Frontal cortex (tissue), 4 donors: ENCODE results near the gene BOD1L1. TPM values are rescaled to one million over a fixed set of nuclear protein-coding genes. Genes with fewer than 3 reads are reported as not detected.

ENCODE experiments used
- DNase-seq, 2 donors: peaks; one replicate each; pipeline ENCODE4 v3.0.0; 2012; ENCODE audit warnings: low spot score in 2 of 2
- FAIRE-seq: peaks from 2 replicates; lab custom pipeline; 2012; peaks lifted over from hg19 to GRCh38; lab: Jason Lieb, UNC
- total RNA-seq: library from RNA; depleted of rRNA; stranded (reverse); fragments of >200 nt; gene quantifications from one replicate; pipeline ENCODE4 v1.2.3, GENCODE V29; 2014
- donor health status: control.
- donor health status: control.
- donor health status: control.

Gene BOD1L1
- total RNA-seq, 1 donor from 2014 or later: 45.2 TPM

GRCh38 chr4:13626492-13627177 lies 890 bp downstream of the BOD1L1 start:
- DNase-seq (no peak), FAIRE-seq (no peak)

GRCh38 chr4:13618212-13618806 lies 9.2 kb downstream of the BOD1L1 start:
- FAIRE-seq (no peak), DNase-seq (no peak)

DNA sequence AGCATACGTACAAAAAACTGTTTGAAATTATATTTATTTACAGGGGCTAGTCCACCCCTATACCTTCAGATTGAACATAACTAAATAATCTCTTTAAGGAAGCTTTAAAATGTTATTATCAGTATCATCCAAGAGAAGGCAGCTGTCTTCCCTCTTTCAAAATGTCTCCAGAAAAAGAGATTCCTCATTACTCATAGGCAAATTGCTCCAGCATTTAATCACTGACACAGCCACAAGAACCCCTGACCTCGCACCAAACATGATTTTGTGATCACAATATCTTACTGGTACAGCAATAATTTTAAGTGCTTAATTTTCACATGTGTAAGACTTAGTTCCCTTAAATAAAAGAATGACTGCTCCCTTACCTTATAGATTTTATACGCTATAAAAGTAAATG lies 9.7 kb downstream of the BOD1L1 start:
- DNase-seq (no peak), FAIRE-seq (no peak)

- FAIRE-seq (no peak), DNase-seq (no peak)
Observed at GRCh38 chr4:13616597-13616996, 10.9 kb downstream of the BOD1L1 start.

GRCh38 chr4:13615161-13615560 lies 12.4 kb downstream of the BOD1L1 start:
- DNase-seq: no peak
- FAIRE-seq: no peak

DNA sequence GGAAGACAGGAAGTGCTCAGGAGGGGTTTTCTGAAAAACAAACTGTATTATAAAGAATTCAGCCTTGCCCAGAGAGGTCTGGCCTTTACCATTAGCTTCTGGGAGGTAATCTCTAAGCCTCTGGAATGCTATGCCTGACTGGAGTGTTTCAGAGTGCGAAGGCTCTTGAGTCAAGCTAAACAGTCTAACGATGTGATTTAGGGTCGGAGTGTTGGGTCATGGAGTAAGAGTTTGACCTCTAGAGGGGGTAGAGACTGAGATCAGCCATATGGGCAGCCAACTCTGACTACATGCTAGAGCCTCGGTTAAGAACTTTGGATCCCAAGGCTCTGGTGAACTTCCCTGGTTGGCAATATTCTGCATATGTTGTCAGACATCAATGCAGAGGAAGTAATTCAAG lies 15.0 kb downstream of the BOD1L1 start:
- no peak for FAIRE-seq
- no peak for DNase-seq

GRCh38 chr4:13611283-13611842 lies 16.2 kb downstream of the BOD1L1 start:
- no peak for DNase-seq
- no peak for FAIRE-seq

DNA sequence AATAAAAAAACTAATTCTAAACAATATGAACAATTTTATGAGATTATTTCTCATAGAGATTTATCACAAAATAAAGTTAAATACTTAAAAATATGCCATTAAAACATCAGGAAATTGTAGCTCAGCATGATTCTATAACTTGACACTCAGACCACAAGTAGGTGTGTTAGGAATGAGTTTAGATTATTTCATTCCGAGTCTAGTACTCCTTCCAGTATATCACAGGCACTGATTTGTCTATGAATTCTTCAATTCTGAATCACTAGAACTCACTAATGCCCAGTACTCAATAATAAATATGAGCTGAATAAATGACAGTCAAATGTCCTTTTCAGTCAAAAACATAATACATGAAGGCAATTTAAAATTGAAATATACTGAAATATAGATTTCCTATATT lies 22.2 kb downstream of the BOD1L1 start:
- FAIRE-seq (no peak), DNase-seq (no peak)

GRCh38 chr4:13601848-13602247 lies 25.7 kb downstream of the BOD1L1 start:
- FAIRE-seq: no peak
- DNase-seq: no peak

GRCh38 chr4:13601048-13601447 lies 26.5 kb downstream of the BOD1L1 start:
- FAIRE-seq (no peak), DNase-seq (no peak)

DNA sequence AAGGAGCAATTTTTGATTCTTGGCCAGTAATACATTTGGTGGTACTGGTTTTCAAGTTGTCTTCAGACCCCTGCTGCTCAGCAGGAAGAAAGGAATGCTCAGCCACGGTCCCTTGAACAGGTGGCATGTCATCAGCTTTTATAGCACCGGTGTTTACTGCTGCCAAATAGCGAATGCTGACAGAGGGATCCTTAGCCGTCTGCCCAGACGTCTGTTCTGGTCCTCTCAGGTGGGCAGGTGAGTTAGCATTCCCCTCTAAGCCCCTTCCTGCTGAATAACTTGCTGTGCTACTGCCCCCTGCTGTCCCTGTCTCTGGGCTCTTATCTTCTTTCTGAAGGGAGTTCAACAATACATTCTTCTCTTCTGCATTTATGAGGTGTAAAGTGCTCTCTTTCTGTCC lies 28.4 kb downstream of the BOD1L1 start:
- FAIRE-seq (no peak), DNase-seq (no peak)

DNA sequence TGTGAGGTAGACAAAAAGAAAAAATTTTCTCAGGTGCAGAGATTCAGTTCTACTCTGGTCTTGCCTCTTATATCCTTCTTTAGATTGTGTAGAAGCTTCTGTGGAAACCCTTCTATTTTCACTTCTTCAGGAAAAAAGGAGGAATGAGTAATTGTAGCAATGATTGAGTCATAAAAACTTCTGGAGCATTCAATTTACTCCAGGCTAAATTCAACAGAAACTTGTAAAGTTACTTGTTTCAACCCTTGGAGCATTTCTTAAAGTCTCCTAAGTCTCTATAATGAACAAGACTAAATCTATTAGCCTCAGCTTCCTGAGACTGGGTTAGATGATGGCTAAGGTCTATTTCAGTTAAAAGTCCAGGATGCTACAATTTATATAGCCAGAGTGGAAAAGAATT lies 29.9 kb downstream of the BOD1L1 start:
- FAIRE-seq: no peak
- no peak for DNase-seq

- DNase-seq (no peak), FAIRE-seq (no peak)
Observed at GRCh38 chr4:13597141-13597540, 30.4 kb downstream of the BOD1L1 start.

- no peak for FAIRE-seq
- DNase-seq: no peak
Observed at GRCh38 chr4:13592220-13592619, 35.3 kb downstream of the BOD1L1 start.

DNA sequence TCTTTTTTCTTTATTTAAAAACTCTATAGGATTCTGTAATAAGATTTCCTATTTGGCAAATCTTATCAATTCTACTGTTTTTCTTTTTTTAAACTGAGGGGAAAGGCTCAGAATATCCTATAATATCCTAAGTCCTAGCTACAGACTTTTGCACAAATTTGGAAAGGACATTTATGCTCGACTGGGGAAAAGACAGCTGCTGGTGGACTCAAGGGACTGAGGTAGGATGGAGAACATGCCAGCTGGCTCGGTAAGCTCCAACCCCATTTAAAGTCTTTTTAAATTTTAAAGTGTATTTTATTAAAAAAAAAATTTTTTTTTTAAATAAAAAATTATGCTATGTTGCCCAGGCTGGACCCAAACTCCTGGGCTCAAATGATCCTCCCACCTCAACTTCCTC lies 36.8 kb downstream of the BOD1L1 start:
- no peak for FAIRE-seq

GRCh38 chr4:13588954-13589353 lies 38.6 kb downstream of the BOD1L1 start:
- FAIRE-seq (no peak), DNase-seq (no peak)

More for the DNA sequence above, 36.8 kb downstream of the BOD1L1 start:
- no peak for DNase-seq

DNA sequence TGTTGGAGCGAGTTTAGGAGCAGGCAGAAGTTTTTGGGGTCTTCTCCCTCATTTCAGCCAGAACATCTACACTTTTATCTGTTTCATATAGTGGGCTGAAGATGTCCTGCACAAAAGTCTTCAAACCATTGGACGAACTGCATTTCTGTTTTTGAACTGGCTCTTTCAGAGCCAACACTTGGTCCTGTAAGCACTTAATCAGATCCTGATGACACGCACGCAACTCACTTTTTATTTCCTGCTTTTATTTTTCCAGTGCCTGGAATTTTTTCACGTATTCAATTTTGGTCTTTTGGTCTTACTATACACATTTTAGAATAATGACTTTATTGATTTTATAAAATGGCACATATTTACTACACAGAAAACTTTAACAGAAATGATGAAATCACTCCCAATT lies 43.0 kb downstream of the BOD1L1 start:
- DNase-seq: no peak
- no peak for FAIRE-seq

- no peak for DNase-seq
- no peak for FAIRE-seq
Observed at GRCh38 chr4:13580036-13580435, 47.5 kb downstream of the BOD1L1 start.

DNA sequence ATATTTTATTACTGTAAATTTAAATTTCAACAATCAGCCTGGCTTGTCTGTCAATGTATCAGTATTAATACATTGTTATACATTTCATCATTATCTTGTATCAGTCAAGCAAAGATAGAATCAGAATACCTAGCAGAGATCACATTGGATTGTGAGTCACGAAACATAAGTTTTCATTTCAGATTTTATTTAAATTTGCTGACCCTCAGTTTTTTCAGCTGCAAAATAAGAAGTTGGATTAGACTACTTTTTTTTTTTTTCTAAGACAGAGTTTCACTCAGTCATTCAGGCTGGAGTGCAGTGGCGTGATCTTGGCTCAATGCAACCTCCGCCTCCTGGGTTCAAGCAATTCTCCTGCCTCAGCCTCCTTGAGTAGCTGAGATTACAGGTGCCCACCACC lies 49.9 kb downstream of the BOD1L1 start:
- DNase-seq (no peak), FAIRE-seq (no peak)

GRCh38 chr4:13570916-13571315 lies 56.6 kb downstream of the BOD1L1 start:
- FAIRE-seq (no peak), DNase-seq (no peak)

GRCh38 chr4:13567125-13567524 lies 60.4 kb downstream of the BOD1L1 start:
- no peak for FAIRE-seq

GRCh38 chr4:13562876-13563275 lies 64.6 kb downstream of the BOD1L1 start:
- no peak for FAIRE-seq
- no peak for DNase-seq

More at GRCh38 chr4:13567125-13567524, 60.4 kb downstream of the BOD1L1 start:
- DNase-seq: no peak
